ENCODE results near the gene REXO1.
"Not testable (repeated sequence)": the region's sequence is repeated elsewhere in the genome, so short reads cannot be mapped to it uniquely, and the experiment has no call there.

REXO1 gene

GRCh38 chr19:1848399-1849131, at the start of gene REXO1:
Gene REXO1, minus strand, starts transcription at chr19:1848483. Its CDS starts 125 bp downstream, at chr19:1848358.
- peak; percentile 97 for DNase-seq (ENCODE audit: low spot score)

GRCh38 chr19:1896508-1896907, 48.2 kb upstream of the REXO1 start:
- no peak for DNase-seq (ENCODE audit: low spot score)

- DNase-seq (ENCODE audit: low spot score), result no peak
Observed at GRCh38 chr19:1893791-1894190, 45.5 kb upstream of the REXO1 start.

- DNase-seq (ENCODE audit: low spot score), result no peak
Observed at GRCh38 chr19:1889907-1890306, 41.6 kb upstream of the REXO1 start.

- DNase-seq (ENCODE audit: low spot score), result no peak
Observed at GRCh38 chr19:1888385-1888784, 40.1 kb upstream of the REXO1 start.

- not testable (repeated sequence) for DNase-seq (ENCODE audit: low spot score)
Observed at GRCh38 chr19:1886360-1886759, 38.1 kb upstream of the REXO1 start.

- peak; percentile 92 for DNase-seq (ENCODE audit: low spot score)
Observed at GRCh38 chr19:1885398-1886119, 37.3 kb upstream of the REXO1 start, which contains the start of gene ABHD17A. Gene ABHD17A, minus strand, starts transcription at chr19:1885496. Its CDS starts 3,930 bp downstream, at chr19:1881566.

GRCh38 chr19:1884719-1885334, 36.5 kb upstream of the REXO1 start:
- DNase-seq (ENCODE audit: low spot score), result no peak

- peak; percentile 41 for DNase-seq (ENCODE audit: low spot score)
Observed at GRCh38 chr19:1884291-1884718, 36.0 kb upstream of the REXO1 start.

- no peak for DNase-seq (ENCODE audit: low spot score)
Observed at GRCh38 chr19:1883784-1884183, 35.5 kb upstream of the REXO1 start.

- DNase-seq (ENCODE audit: low spot score), result no peak
Observed at GRCh38 chr19:1882786-1883692, 34.8 kb upstream of the REXO1 start.

GRCh38 chr19:1882089-1882785, 34.0 kb upstream of the REXO1 start:
- no peak for DNase-seq (ENCODE audit: low spot score)

GRCh38 chr19:1881393-1882088, 33.3 kb upstream of the REXO1 start:
- DNase-seq (ENCODE audit: low spot score), result not testable (repeated sequence)

GRCh38 chr19:1880611-1881392, 32.5 kb upstream of the REXO1 start:
- no peak for DNase-seq (ENCODE audit: low spot score)

GRCh38 chr19:1879982-1880381, 31.7 kb upstream of the REXO1 start:
- DNase-seq (ENCODE audit: low spot score), result not testable (repeated sequence)

- not testable (repeated sequence) for DNase-seq (ENCODE audit: low spot score)
Observed at GRCh38 chr19:1878583-1878982, 30.3 kb upstream of the REXO1 start.

GRCh38 chr19:1877280-1877660, 29.0 kb upstream of the REXO1 start:
- DNase-seq (ENCODE audit: low spot score), result not testable (repeated sequence)

GRCh38 chr19:1876496-1877279, 28.4 kb upstream of the REXO1 start:
- DNase-seq (ENCODE audit: low spot score), result not testable (repeated sequence)

Data from hematopoietic multipotent progenitor cell treated with erythropoietin and hydrocortisone succinate and interleukin-3 and kit ligand, for 15 days (in vitro differentiated cells).